Sigmoid colon (tissue), 7 donors: ENCODE results near the gene CHST8. TPM values are rescaled to one million over a fixed set of nuclear protein-coding genes. Genes with fewer than 3 reads are reported as not detected.

Experiments
- DNase-seq: peaks from one replicate; pipeline ENCODE4 v3.0.0-alpha.2; 2019
- H3K27ac ChIP-seq, 4 donors: fragments of 200-600 bp; sonication (generic); one replicate each; pipeline ENCODE4 v1.5.1; 2016 to 2019; ENCODE audit warnings: mild to moderate bottlenecking in 1 of 4
- H3K27me3 ChIP-seq, 3 donors: fragments of 200-600 bp; sonication (generic); one replicate each; pipeline ENCODE4 v1.5.1; 2019; ENCODE audit warnings: mild to moderate bottlenecking in 1 of 3
- H3K36me3 ChIP-seq, 4 donors: fragments of 200-600 bp; sonication (generic); one replicate each; pipeline ENCODE4 v1.5.1; 2016 to 2019
- H3K4me1 ChIP-seq, 4 donors: fragments of 200-600 bp; sonication (generic); one replicate each; pipeline ENCODE4 v1.5.1; 2017 to 2019
- H3K4me3 ChIP-seq, 4 donors: fragments of 200-600 bp; sonication (generic); one replicate each; pipeline ENCODE4 v1.5.1; 2017 to 2019; ENCODE audit warnings: mild to moderate bottlenecking in 2 of 4, moderate library complexity in 1 of 4
- H3K9me3 ChIP-seq, 4 donors: fragments of 200-600 bp in 3 of 4; sonication (generic) in 3 of 4; one replicate each; pipeline versions ENCODE4 v1.5.1 to v1.6.1; 2013 to 2019
- CTCF ChIP-seq, 4 experiments: fragments of 450-650 bp in 3 of 4; fragments of 200-600 bp in 1 of 4; IDR thresholded peaks; one replicate each; pipeline ENCODE4 v1.5.1; 2016 to 2019; ENCODE audit warnings: antibody characterized with exemption in 4 of 4, mild to moderate bottlenecking in 3 of 4, moderate library complexity in 2 of 4
- EP300 ChIP-seq, 4 donors: sonication (generic); formaldehyde crosslinking; IDR thresholded peaks; one replicate each; pipeline ENCODE4 v1.6.1; 2017; ENCODE audit warnings: antibody characterized with exemption in 4 of 4
- POLR2A ChIP-seq, 2 donors: fragments of 450-650 bp; IDR thresholded peaks; one replicate each; pipeline ENCODE4 v1.6.1; 2016; ENCODE audit warnings: antibody characterized with exemption in 2 of 2, mild to moderate bottlenecking in 2 of 2, moderate library complexity in 2 of 2
- POLR2AphosphoS5 ChIP-seq, 4 donors: sonication (generic); formaldehyde crosslinking; IDR thresholded peaks; one replicate each; pipeline ENCODE4 v1.6.1; 2017; ENCODE audit warnings: antibody characterized with exemption in 4 of 4
- WGBS, 2 donors: extraction: QIAGEN DNeasy Blood & Tissue Kit; methylation state at CpG; one replicate each; pipeline ENCODE4 v1.1.7; 2013; 5-methylcytosine and 5-hydroxymethylcytosine counted together
- intact Hi-C: fragments of 100-400 bp; cut with DNase I; formaldehyde crosslinking; loops from one replicate; pipeline ENCODE4 v1.15.1; 2023
- polyA plus RNA-seq, 3 donors: library from polyadenylated mRNA; stranded (reverse); fragments of 200-250 nt; gene quantifications; one replicate each; pipeline ENCODE4 v1.2.3, GENCODE V29; 2013
- total RNA-seq, 4 donors: library from RNA; depleted of rRNA; stranded (reverse); fragments of >200 nt; gene quantifications; one replicate each; pipeline ENCODE4 v1.1.0, GENCODE V29; 2016
- donor health status: healthy with polysubstance abuse.
- donor health status: Bipolar disorder and iron deficiency.
- donor health status: healthy.

CHST8 gene
- total and polyA plus RNA-seq, 7 donors: 0.35 to 0.60 (median 0.36) TPM; not detected in 4

GRCh38 chr19:33737681-33738371, 116.1 kb downstream of the CHST8 start:
- DNase-seq: no peak
- WGBS, 2 donors: 55 to 74% methylated on average over 4 of the region's 4 CpGs
- TF ChIP-seq CTCF (IDR thresholded peaks at IDR 0.05) (no peak), POLR2A (IDR thresholded peaks at IDR 0.05) (no peak), EP300 (IDR thresholded peaks at IDR 0.05) (no peak), POLR2AphosphoS5 (IDR thresholded peaks at IDR 0.05) (no peak)
- Histone ChIP-seq H3K27me3 (no peaks in the 10 kb centered on the region), H3K4me3 (no peak overlapping the region), H3K4me1 (peaks cover 0 to 10% (median 8%) of the 10 kb centered on the region in 4 donors), H3K27ac (no peak overlapping the region), H3K9me3 (no peaks in the 10 kb centered on the region), H3K36me3 (no peaks in the 10 kb centered on the region)
- intact Hi-C loops: no loop called here

DNA sequence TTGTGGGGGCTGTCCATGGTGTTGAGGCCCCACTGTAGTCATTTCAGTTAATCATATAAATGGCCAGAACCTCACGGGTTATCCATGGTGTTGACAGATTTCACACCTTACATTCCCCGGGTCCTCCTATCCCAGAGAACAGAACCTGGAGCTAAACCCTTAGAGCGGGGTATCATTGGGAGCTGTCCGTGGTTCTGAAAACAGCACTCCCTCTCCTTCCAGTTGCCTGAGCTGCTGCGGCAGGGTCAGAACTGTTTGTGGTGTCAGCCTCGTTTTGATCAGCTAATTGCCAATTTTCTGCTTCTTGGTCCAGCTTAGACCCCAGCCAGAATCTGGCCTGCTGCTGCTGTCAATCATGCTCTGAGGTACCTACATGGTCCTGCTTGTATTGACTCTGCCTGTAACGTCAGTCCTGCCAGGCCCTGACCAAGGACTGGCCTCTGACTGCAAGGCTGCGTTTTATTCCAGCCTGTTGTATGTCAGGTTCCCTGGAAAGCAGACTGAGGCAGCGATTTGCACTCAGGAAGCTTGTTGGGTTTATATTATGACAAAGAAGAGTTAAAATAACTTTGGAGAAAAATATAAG, 119.2 kb downstream of the CHST8 start:
- no peak overlapping the region for H3K4me3 ChIP-seq
- no peaks in the 10 kb centered on the region for H3K4me1 ChIP-seq
- peaks cover 0 to 12% (median 0%) of the 10 kb centered on the region in 3 donors for H3K27me3 ChIP-seq
- H3K36me3 ChIP-seq: no peaks in the 10 kb centered on the region
- no peak for DNase-seq
- intact Hi-C loops: no loop called here
- TF ChIP-seq POLR2AphosphoS5 (IDR thresholded peaks at IDR 0.05): no peak
- WGBS, 2 donors: 23% methylated on average over 9 of the region's 9 CpGs
- H3K9me3 ChIP-seq: no peaks in the 10 kb centered on the region
- no peak overlapping the region for H3K27ac ChIP-seq

DNA sequence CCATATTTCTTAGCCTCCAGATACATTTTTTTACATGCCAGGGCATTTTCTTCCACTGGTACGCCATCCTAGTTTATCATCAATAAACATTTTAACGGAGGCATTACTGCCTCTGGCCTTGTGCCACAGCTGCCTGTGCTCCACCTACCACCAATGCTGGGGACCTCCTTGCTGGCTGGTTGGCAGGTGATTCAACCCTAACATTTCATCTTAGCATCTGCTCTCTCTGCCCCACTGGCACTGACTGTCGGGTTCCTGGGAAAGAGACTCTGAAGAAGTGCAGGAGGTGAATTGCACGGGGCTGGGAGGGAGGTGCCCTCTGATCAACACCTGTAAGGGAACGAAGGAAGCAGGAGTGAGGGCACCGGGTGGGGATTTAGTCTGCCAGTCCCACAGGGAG, 123.5 kb downstream of the CHST8 start:
- Histone ChIP-seq H3K4me1 (no peaks in the 10 kb centered on the region), H3K27ac (no peak overlapping the region), H3K4me3 (no peak overlapping the region), H3K27me3 (peaks cover 0 to 23% (median 0%) of the 10 kb centered on the region in 3 donors), H3K36me3 (no peaks in the 10 kb centered on the region), H3K9me3 (no peaks in the 10 kb centered on the region)
- TF ChIP-seq POLR2AphosphoS5 (IDR thresholded peaks at IDR 0.05): no peak
- 26 to 60% methylated on average over 6 of the region's 6 CpGs for WGBS, 2 donors
- intact Hi-C loops: no loop called here
- DNase-seq: no peak

GRCh38 chr19:33746159-33746558, 124.4 kb downstream of the CHST8 start:
- no peak for DNase-seq
- H3K27me3 ChIP-seq: peaks cover 0 to 23% (median 0%) of the 10 kb centered on the region in 3 donors
- H3K4me3 ChIP-seq: no peak overlapping the region
- no peaks in the 10 kb centered on the region for H3K36me3 ChIP-seq
- no peak overlapping the region for H3K27ac ChIP-seq
- H3K4me1 ChIP-seq: no peaks in the 10 kb centered on the region
- 76 to 85% methylated on average over 8 of the region's 8 CpGs for WGBS, 2 donors
- intact Hi-C loops: no loop called here
- no peaks in the 10 kb centered on the region for H3K9me3 ChIP-seq
- no peak for TF ChIP-seq EP300 (IDR thresholded peaks at IDR 0.05)
- no peak for TF ChIP-seq POLR2A (IDR thresholded peaks at IDR 0.05)

DNA sequence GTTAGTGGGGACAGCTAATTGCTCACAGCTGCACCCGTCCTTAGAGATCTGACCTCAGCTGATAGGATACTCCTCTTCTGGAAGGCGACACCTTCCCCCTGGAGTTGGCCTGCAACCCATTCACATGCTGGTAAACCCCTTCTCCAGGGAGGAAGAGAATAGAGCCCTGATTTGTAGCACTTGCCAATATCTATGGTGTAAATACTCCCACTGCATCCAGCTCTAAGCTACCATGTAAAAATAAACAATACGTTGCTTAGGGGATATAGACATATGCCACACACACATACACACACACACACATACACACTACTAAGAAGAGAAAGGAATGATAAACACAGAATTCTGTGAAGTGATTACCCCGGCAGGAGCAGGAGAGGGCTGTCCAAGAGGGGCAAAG, 125.5 kb downstream of the CHST8 start:
- no peak overlapping the region for H3K4me3 ChIP-seq
- H3K4me1 ChIP-seq: no peaks in the 10 kb centered on the region
- H3K27ac ChIP-seq: no peak overlapping the region
- H3K27me3 ChIP-seq: peaks cover 0 to 23% (median 0%) of the 10 kb centered on the region in 3 donors
- DNase-seq: no peak
- intact Hi-C loops: no loop called here
- TF ChIP-seq POLR2A (IDR thresholded peaks at IDR 0.05): no peak
- TF ChIP-seq POLR2AphosphoS5 (IDR thresholded peaks at IDR 0.05): no peak
- TF ChIP-seq CTCF (IDR thresholded peaks at IDR 0.05): no peak
- TF ChIP-seq EP300 (IDR thresholded peaks at IDR 0.05): no peak
- WGBS, 2 donors: 46 to 51% methylated on average over 4 of the region's 4 CpGs
- H3K9me3 ChIP-seq: no peaks in the 10 kb centered on the region
- no peaks in the 10 kb centered on the region for H3K36me3 ChIP-seq

- intact Hi-C loops: no loop called here
- no peak overlapping the region for H3K4me3 ChIP-seq
- WGBS, 2 donors: 92 to 94% methylated on average over 8 of the region's 8 CpGs
- H3K27me3 ChIP-seq: peaks cover 0 to 27% (median 0%) of the 10 kb centered on the region in 3 donors
- H3K4me1 ChIP-seq: no peaks in the 10 kb centered on the region
- no peak overlapping the region for H3K27ac ChIP-seq
- H3K9me3 ChIP-seq: no peaks in the 10 kb centered on the region
- no peak for TF ChIP-seq EP300 (IDR thresholded peaks at IDR 0.05)
- no peak for TF ChIP-seq POLR2A (IDR thresholded peaks at IDR 0.05)
- no peak for TF ChIP-seq CTCF (IDR thresholded peaks at IDR 0.05)
- no peak for TF ChIP-seq POLR2AphosphoS5 (IDR thresholded peaks at IDR 0.05)
- no peak for DNase-seq
- H3K36me3 ChIP-seq: no peaks in the 10 kb centered on the region
Measured at GRCh38 chr19:33748231-33748630, 126.5 kb downstream of the CHST8 start.
